ENCODE measurements around the gene SOX8. TPM values are rescaled to one million over a fixed set of nuclear protein-coding genes. Genes with fewer than 3 reads are reported as not detected.

The SOX8 gene
- polyA plus RNA-seq, 1 experiment: 0.04 TPM

GRCh38 chr16:1031666-1032065, 50.1 kb downstream of the SOX8 start:
- CTCF ChIA-PET: no interaction called here
- TF ChIP-seq CTCF (IDR thresholded peaks at IDR 0.05; ENCODE audit: insufficient read depth, low read depth, low read length): no peak
- no peak overlapping the region for H3K4me3 ChIP-seq (ENCODE audit: low read depth, low read length)

GRCh38 chr16:1032607-1033006, 51.0 kb downstream of the SOX8 start:
- TF ChIP-seq CTCF (IDR thresholded peaks at IDR 0.05; ENCODE audit: insufficient read depth, low read depth, low read length): no peak
- Histone ChIP-seq H3K4me3 (ENCODE audit: low read depth, low read length) (no peak overlapping the region), H3K36me3 (ENCODE audit: control insufficient read depth, insufficient read depth, low read length) (no peaks in the 10 kb centered on the region), H3K27me3 (ENCODE audit: control insufficient read depth, insufficient read depth, low read length) (no peaks in the 10 kb centered on the region; the same call in 1 of the 2 replicates)
- CTCF ChIA-PET: no interaction called here
- DNase-seq (ENCODE audit: low read depth): no peak
- POLR2A ChIA-PET: no interaction called here

More at GRCh38 chr16:1031666-1032065, 50.1 kb downstream of the SOX8 start:
- POLR2A ChIA-PET: no interaction called here
- 0 out of 2 replicates have a peak, but pooled peaks cover 2% of the 10 kb centered on the region for H3K27me3 ChIP-seq (ENCODE audit: control insufficient read depth, insufficient read depth, low read length)
- no peaks in the 10 kb centered on the region for H3K36me3 ChIP-seq (ENCODE audit: control insufficient read depth, insufficient read depth, low read length)
- DNase-seq (ENCODE audit: low read depth): no peak

- ChIA-PET CTCF (no interaction called here), POLR2A (no interaction called here)
- DNase-seq (ENCODE audit: low read depth): no peak
- no peak overlapping the region for H3K4me3 ChIP-seq (ENCODE audit: low read depth, low read length)
- TF ChIP-seq CTCF (IDR thresholded peaks at IDR 0.05; ENCODE audit: insufficient read depth, low read depth, low read length): no peak
- no peaks in the 10 kb centered on the region for H3K36me3 ChIP-seq (ENCODE audit: control insufficient read depth, insufficient read depth, low read length)
- H3K27me3 ChIP-seq (ENCODE audit: control insufficient read depth, insufficient read depth, low read length): no peaks in the 10 kb centered on the region; the same call in 1 of the 2 replicates
Measured at GRCh38 chr16:1033128-1033679, 51.6 kb downstream of the SOX8 start.

GRCh38 chr16:1034230-1035065, 52.9 kb downstream of the SOX8 start:
- H3K4me3 ChIP-seq (ENCODE audit: low read depth, low read length): no peak overlapping the region
- ChIA-PET POLR2A (no interaction called here), CTCF (no interaction called here)
- TF ChIP-seq CTCF (IDR thresholded peaks at IDR 0.05; ENCODE audit: insufficient read depth, low read depth, low read length): no peak
- no peak for DNase-seq (ENCODE audit: low read depth)
- no peaks in the 10 kb centered on the region for H3K36me3 ChIP-seq (ENCODE audit: control insufficient read depth, insufficient read depth, low read length)
- H3K27me3 ChIP-seq (ENCODE audit: control insufficient read depth, insufficient read depth, low read length): no peaks in the 10 kb centered on the region; the same call in 1 of the 2 replicates

- no peak for TF ChIP-seq CTCF (IDR thresholded peaks at IDR 0.05; ENCODE audit: insufficient read depth, low read depth, low read length)
- Histone ChIP-seq H3K27me3 (ENCODE audit: control insufficient read depth, insufficient read depth, low read length) (no peaks in the 10 kb centered on the region; the same call in 1 of the 2 replicates), H3K36me3 (ENCODE audit: control insufficient read depth, insufficient read depth, low read length) (no peaks in the 10 kb centered on the region), H3K4me3 (ENCODE audit: low read depth, low read length) (no peak overlapping the region)
- ChIA-PET POLR2A (no interaction called here), CTCF (no interaction called here)
- DNase-seq (ENCODE audit: low read depth): no peak
Measured at GRCh38 chr16:1035066-1035415, 53.5 kb downstream of the SOX8 start.
